ENCODE results near the gene FAM118B. TPM values are rescaled to one million over a fixed set of nuclear protein-coding genes. Genes with fewer than 3 reads are reported as not detected.

Gene FAM118B
- total RNA-seq, 1 donor from 2014 or later, result 28.3 TPM

DNA sequence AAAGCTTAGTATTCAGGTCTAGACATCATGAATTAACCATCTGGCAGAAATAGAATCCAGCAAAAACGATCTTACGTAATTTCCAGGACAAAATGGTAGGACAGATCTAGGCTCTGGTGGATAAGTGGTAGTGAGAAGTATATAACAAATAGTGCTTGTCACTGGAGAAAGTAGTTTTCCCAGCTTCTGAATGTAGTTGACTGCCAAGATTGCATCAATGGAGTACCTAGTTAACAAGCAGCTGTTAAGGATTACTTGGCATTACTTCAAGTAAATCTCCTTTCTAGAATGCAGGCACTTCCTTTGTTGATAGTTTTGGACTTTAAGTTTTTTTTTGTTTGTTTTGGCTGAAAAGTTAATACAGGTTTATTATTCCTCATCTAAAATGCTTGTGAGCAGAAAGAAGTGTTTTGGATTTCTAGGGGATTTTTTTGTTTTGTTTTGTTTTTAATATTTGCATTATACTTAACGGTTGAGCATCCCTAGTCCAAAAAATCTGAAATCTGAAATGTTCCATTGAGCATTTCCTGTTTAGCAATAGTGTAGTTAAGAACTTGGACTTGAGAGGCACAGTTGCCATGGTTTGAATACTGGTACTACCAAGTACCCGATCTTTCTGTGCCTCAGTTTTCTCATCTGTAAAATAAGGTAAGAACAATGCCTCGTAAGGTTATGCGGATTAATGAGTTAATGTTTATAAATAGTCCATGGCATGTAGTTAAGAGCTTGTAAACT lies 20.3 kb downstream of the FAM118B start:
- no peak overlapping the region for H3K27ac ChIP-seq (ENCODE audit: low read depth, low read length)
- no peak overlapping the region for H3K4me3 ChIP-seq (ENCODE audit: insufficient read depth, low read depth, low read length)
- H3K27me3 ChIP-seq (ENCODE audit: insufficient read depth, low read length), result no peaks in the 10 kb centered on the region
- no peaks in the 10 kb centered on the region for H3K9me3 Mint-ChIP-seq (ENCODE audit: unreplicated experiment)
- H3K9ac ChIP-seq (ENCODE audit: low read length), result no peak overlapping the region
- TF ChIP-seq EZH2 (IDR thresholded peaks at IDR 0.05; ENCODE audit: insufficient read depth, low read length), result no peak
- TF ChIP-seq, protein P1, sequence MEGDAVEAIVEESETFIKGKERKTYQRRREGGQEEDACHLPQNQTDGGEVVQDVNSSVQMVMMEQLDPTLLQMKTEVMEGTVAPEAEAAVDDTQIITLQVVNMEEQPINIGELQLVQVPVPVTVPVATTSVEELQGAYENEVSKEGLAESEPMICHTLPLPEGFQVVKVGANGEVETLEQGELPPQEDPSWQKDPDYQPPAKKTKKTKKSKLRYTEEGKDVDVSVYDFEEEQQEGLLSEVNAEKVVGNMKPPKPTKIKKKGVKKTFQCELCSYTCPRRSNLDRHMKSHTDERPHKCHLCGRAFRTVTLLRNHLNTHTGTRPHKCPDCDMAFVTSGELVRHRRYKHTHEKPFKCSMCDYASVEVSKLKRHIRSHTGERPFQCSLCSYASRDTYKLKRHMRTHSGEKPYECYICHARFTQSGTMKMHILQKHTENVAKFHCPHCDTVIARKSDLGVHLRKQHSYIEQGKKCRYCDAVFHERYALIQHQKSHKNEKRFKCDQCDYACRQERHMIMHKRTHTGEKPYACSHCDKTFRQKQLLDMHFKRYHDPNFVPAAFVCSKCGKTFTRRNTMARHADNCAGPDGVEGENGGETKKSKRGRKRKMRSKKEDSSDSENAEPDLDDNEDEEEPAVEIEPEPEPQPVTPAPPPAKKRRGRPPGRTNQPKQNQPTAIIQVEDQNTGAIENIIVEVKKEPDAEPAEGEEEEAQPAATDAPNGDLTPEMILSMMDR (IDR thresholded peaks at IDR 0.05; ENCODE audit: insufficient read depth, low read depth, low read length), result no peak
- no peaks in the 10 kb centered on the region for H3K9me3 ChIP-seq (ENCODE audit: insufficient read depth, low read depth, low read length)
- FAIRE-seq, result peak; percentile 37
- H3K36me3 Mint-ChIP-seq (ENCODE audit: low read depth, unreplicated experiment), result peaks cover 3% of the 10 kb centered on the region
- no peaks in the 10 kb centered on the region for H3K27me3 Mint-ChIP-seq (ENCODE audit: low read depth, unreplicated experiment)
- no peaks in the 10 kb centered on the region for H3K36me3 ChIP-seq (ENCODE audit: insufficient read depth, low read length)
- DNase-seq (ENCODE audit: low read depth), result peak; percentile 48
- H3K4me1 Mint-ChIP-seq (ENCODE audit: low read depth, unreplicated experiment), result peaks cover 5% of the 10 kb centered on the region
- peaks cover 12% of the 10 kb centered on the region for H3K79me2 ChIP-seq (ENCODE audit: insufficient read depth, low read length)
- H3K4me1 ChIP-seq (ENCODE audit: insufficient read depth, low read length), result no peaks in the 10 kb centered on the region
- no peak overlapping the region for H3K4me3 Mint-ChIP-seq (ENCODE audit: unreplicated experiment)
- no peak overlapping the region for H3K4me2 ChIP-seq (ENCODE audit: low read length)
- H4K20me1 ChIP-seq (ENCODE audit: insufficient read depth, low read length), result peaks cover 30% of the 10 kb centered on the region
- H3K27ac Mint-ChIP-seq (ENCODE audit: unreplicated experiment), result no peak overlapping the region
- H2AFZ ChIP-seq (ENCODE audit: low read depth, low read length), result no peak overlapping the region

DNA sequence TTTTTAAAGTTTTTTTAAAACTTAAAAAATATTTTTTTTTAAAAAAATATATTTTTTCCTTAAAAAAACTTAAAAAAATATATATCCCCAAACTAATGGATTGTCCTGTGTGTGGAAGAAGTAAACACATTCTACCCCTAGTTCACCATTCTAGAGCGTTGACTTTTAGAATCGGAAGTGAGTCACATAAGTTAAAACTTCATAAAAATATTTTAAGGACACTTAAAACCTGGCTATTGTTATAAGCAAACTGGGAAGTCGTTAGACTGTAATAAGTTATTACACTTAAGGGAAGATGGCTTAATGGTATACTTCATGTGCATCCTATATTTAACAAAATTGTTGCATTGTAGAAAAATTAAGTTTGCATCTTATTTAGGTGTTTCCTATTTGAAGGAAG lies 21.1 kb downstream of the FAM118B start:
- FAIRE-seq, result no peak

More for the DNA sequence above, 21.1 kb downstream of the FAM118B start:
- Histone ChIP-seq H3K79me2 (ENCODE audit: insufficient read depth, low read length) (peaks cover 7% of the 10 kb centered on the region), H4K20me1 (ENCODE audit: insufficient read depth, low read length) (peaks cover 30% of the 10 kb centered on the region), H2AFZ (ENCODE audit: low read depth, low read length) (no peak overlapping the region), H3K4me1 (ENCODE audit: insufficient read depth, low read length) (no peaks in the 10 kb centered on the region), H3K9ac (ENCODE audit: low read length) (no peak overlapping the region), H3K4me2 (ENCODE audit: low read length) (no peak overlapping the region), H3K27me3 (ENCODE audit: insufficient read depth, low read length) (no peaks in the 10 kb centered on the region), H3K4me3 (ENCODE audit: insufficient read depth, low read depth, low read length) (no peak overlapping the region), H3K27ac (ENCODE audit: low read depth, low read length) (no peak overlapping the region), H3K36me3 (ENCODE audit: insufficient read depth, low read length) (no peaks in the 10 kb centered on the region), H3K9me3 (ENCODE audit: insufficient read depth, low read depth, low read length) (no peaks in the 10 kb centered on the region)
- H3K4me3 Mint-ChIP-seq (ENCODE audit: unreplicated experiment), result no peak overlapping the region
- H3K9me3 Mint-ChIP-seq (ENCODE audit: unreplicated experiment), result no peaks in the 10 kb centered on the region
- no peak overlapping the region for H3K27ac Mint-ChIP-seq (ENCODE audit: unreplicated experiment)
- no peaks in the 10 kb centered on the region for H3K27me3 Mint-ChIP-seq (ENCODE audit: low read depth, unreplicated experiment)
- peaks cover 5% of the 10 kb centered on the region for H3K4me1 Mint-ChIP-seq (ENCODE audit: low read depth, unreplicated experiment)
- no peak for DNase-seq (ENCODE audit: low read depth)
- no peak for TF ChIP-seq EZH2 (IDR thresholded peaks at IDR 0.05; ENCODE audit: insufficient read depth, low read length)
- TF ChIP-seq, protein P1 (IDR thresholded peaks at IDR 0.05; ENCODE audit: insufficient read depth, low read depth, low read length), result no peak
- H3K36me3 Mint-ChIP-seq (ENCODE audit: low read depth, unreplicated experiment), result peaks cover 3% of the 10 kb centered on the region

Data from astrocyte (in vitro differentiated cells and primary cell).